Smooth muscle cell (in vitro differentiated cells): ENCODE results near the gene CAPN10. TPM values are rescaled to one million over a fixed set of nuclear protein-coding genes. Genes with fewer than 3 reads are reported as not detected.

ENCODE experiments used
- DNase-seq: peaks from one replicate; lab custom pipeline; 2025; ENCODE audit not compliant: unreplicated experiment; lab: John Stamatoyannopoulos, UW
- H2AFZ ChIP-seq: fragments of 200-600 bp; sonication (generic); 2 replicates; pipeline ENCODE4 v1.6.0; 2016; ENCODE audit warnings: antibody characterized with exemption, low read depth, mild to moderate bottlenecking
- H3F3A ChIP-seq: fragments of 200-600 bp; sonication (generic); 2 replicates; pipeline ENCODE4 v1.6.0; 2017; ENCODE audit warnings: antibody characterized with exemption, low read depth
- H3K27ac ChIP-seq: fragments of 200-600 bp; sonication (generic); 2 replicates; pipeline ENCODE4 v1.5.1; 2016; ENCODE audit warnings: low read depth, mild to moderate bottlenecking
- H3K27me3 ChIP-seq: fragments of 200-600 bp; sonication (generic); 2 replicates; pipeline ENCODE4 v1.6.1; 2016; ENCODE audit warnings: low read depth, mild to moderate bottlenecking
- H3K36me3 ChIP-seq: fragments of 200-600 bp; sonication (generic); 2 replicates; pipeline ENCODE4 v1.5.1; 2016; ENCODE audit warnings: low read depth
- H3K4me1 ChIP-seq: fragments of 200-600 bp; sonication (generic); 2 replicates; pipeline ENCODE4 v1.5.1; 2016; ENCODE audit warnings: low read depth
- H3K4me2 ChIP-seq: fragments of 200-600 bp; sonication (generic); 2 replicates; pipeline ENCODE4 v1.6.0; 2016; ENCODE audit warnings: mild to moderate bottlenecking
- H3K4me3 ChIP-seq: fragments of 200-600 bp; sonication (generic); 2 replicates; pipeline ENCODE4 v1.5.1; 2016; ENCODE audit warnings: mild to moderate bottlenecking
- H3K79me2 ChIP-seq: fragments of 200-600 bp; sonication (generic); 2 replicates; pipeline ENCODE4 v1.6.0; 2016; ENCODE audit warnings: low read depth, mild to moderate bottlenecking
- H3K9ac ChIP-seq: fragments of 200-600 bp; sonication (generic); 2 replicates; pipeline ENCODE4 v1.6.0; 2016; ENCODE audit warnings: low read depth
- H3K9me3 ChIP-seq: fragments of 200-600 bp; sonication (generic); replicated peaks from 2 replicates; pipeline ENCODE4 v1.5.1; 2016; ENCODE audit warnings: low read depth
- H4K20me1 ChIP-seq: fragments of 200-600 bp; sonication (generic); 2 replicates; pipeline ENCODE4 v1.6.0; 2016; ENCODE audit warnings: low read depth
- CTCF ChIP-seq: fragments of 200-600 bp; sonication (generic); IDR thresholded peaks from 2 replicates; pipeline ENCODE4 v1.5.1; 2017; ENCODE audit warnings: borderline replicate concordance, mild to moderate bottlenecking, antibody characterized with exemption; ENCODE audit not compliant: insufficient read depth, poor library complexity, severe bottlenecking
- WGBS: methylation state at CpG from one replicate; pipeline ENCODE4 v1.1.7; 2016; ENCODE audit warnings: low lambda C conversion rate; 5-methylcytosine and 5-hydroxymethylcytosine counted together
- polyA plus RNA-seq: library from polyadenylated mRNA; unstranded; fragments of >200 nt; fragmentation: Nextera tagmentation; extraction: Ambion mirVana; gene quantifications from 2 replicates; pipeline ENCODE4 v1.2.1, GENCODE V29; 2016
- total RNA-seq: library from RNA; depleted of rRNA; stranded (reverse); fragments of >200 nt; gene quantifications from 2 replicates; pipeline ENCODE4 v1.2.3, GENCODE V29; 2014

The CAPN10 gene
- total and polyA plus RNA-seq, 2 experiments from 2014 or later = 6.6 to 17.0 TPM

GRCh38 chr2:240551288-240551687 lies 35.2 kb upstream of the CAPN10 start:
- Histone ChIP-seq H2AFZ (no peak overlapping the region), H3K36me3 (no peaks in the 10 kb centered on the region), H3K4me1 (no peaks in the 10 kb centered on the region), H3F3A (no peaks in the 10 kb centered on the region), H3K9ac (no peak overlapping the region), H3K9me3 (peaks cover 7% of the 10 kb centered on the region), H3K4me3 (no peak overlapping the region), H3K27ac (no peak overlapping the region), H3K4me2 (no peak overlapping the region), H3K27me3 (no peaks in the 10 kb centered on the region), H3K79me2 (no peaks in the 10 kb centered on the region), H4K20me1 (peaks cover 7% of the 10 kb centered on the region)
- WGBS = 82% methylated on average over 4 of the region's 4 CpGs
- no peak for TF ChIP-seq CTCF
- no peak for DNase-seq

GRCh38 chr2:240551811-240552210 lies 34.7 kb upstream of the CAPN10 start:
- H3K79me2 ChIP-seq = no peaks in the 10 kb centered on the region
- peaks cover 7% of the 10 kb centered on the region for H3K9me3 ChIP-seq
- no peak overlapping the region for H3K27ac ChIP-seq
- no peak for TF ChIP-seq CTCF
- H3K4me1 ChIP-seq = no peaks in the 10 kb centered on the region
- H2AFZ ChIP-seq = no peak overlapping the region
- no peak overlapping the region for H3K9ac ChIP-seq
- no peak overlapping the region for H3K4me3 ChIP-seq
- no peaks in the 10 kb centered on the region for H3F3A ChIP-seq
- WGBS = 0% methylated on average over 1 of the region's 1 CpG
- no peaks in the 10 kb centered on the region for H3K27me3 ChIP-seq
- no peak for DNase-seq
- H3K36me3 ChIP-seq = no peaks in the 10 kb centered on the region
- H4K20me1 ChIP-seq = peaks cover 12% of the 10 kb centered on the region
- no peak overlapping the region for H3K4me2 ChIP-seq

- no peak for TF ChIP-seq CTCF
- Histone ChIP-seq H3K4me1 (peaks cover 5% of the 10 kb centered on the region), H3K9ac (no peak overlapping the region), H4K20me1 (peaks cover 25% of the 10 kb centered on the region), H3K27me3 (no peaks in the 10 kb centered on the region), H3F3A (no peaks in the 10 kb centered on the region), H2AFZ (no peak overlapping the region), H3K4me3 (no peak overlapping the region), H3K9me3 (peaks cover 7% of the 10 kb centered on the region), H3K79me2 (peaks cover 11% of the 10 kb centered on the region), H3K36me3 (no peaks in the 10 kb centered on the region), H3K4me2 (no peak overlapping the region), H3K27ac (no peak overlapping the region)
- DNase-seq = no peak
- WGBS = 94% methylated on average over 7 of the region's 7 CpGs
Observed at GRCh38 chr2:240553956-240554480, 32.5 kb upstream of the CAPN10 start.
